Smooth muscle cell (in vitro differentiated cells): ENCODE results near the gene TOP3B. TPM values are rescaled to one million over a fixed set of nuclear protein-coding genes. Genes with fewer than 3 reads are reported as not detected.

Source experiments
- DNase-seq: peaks from one replicate; lab custom pipeline; 2025; ENCODE audit not compliant: unreplicated experiment; lab: John Stamatoyannopoulos, UW
- H2AFZ ChIP-seq: fragments of 200-600 bp; sonication (generic); 2 replicates; pipeline ENCODE4 v1.6.0; 2016; ENCODE audit warnings: antibody characterized with exemption, low read depth, mild to moderate bottlenecking
- H3F3A ChIP-seq: fragments of 200-600 bp; sonication (generic); 2 replicates; pipeline ENCODE4 v1.6.0; 2017; ENCODE audit warnings: antibody characterized with exemption, low read depth
- H3K27ac ChIP-seq: fragments of 200-600 bp; sonication (generic); 2 replicates; pipeline ENCODE4 v1.5.1; 2016; ENCODE audit warnings: low read depth, mild to moderate bottlenecking
- H3K27me3 ChIP-seq: fragments of 200-600 bp; sonication (generic); 2 replicates; pipeline ENCODE4 v1.6.1; 2016; ENCODE audit warnings: low read depth, mild to moderate bottlenecking
- H3K36me3 ChIP-seq: fragments of 200-600 bp; sonication (generic); 2 replicates; pipeline ENCODE4 v1.5.1; 2016; ENCODE audit warnings: low read depth
- H3K4me1 ChIP-seq: fragments of 200-600 bp; sonication (generic); 2 replicates; pipeline ENCODE4 v1.5.1; 2016; ENCODE audit warnings: low read depth
- H3K4me2 ChIP-seq: fragments of 200-600 bp; sonication (generic); 2 replicates; pipeline ENCODE4 v1.6.0; 2016; ENCODE audit warnings: mild to moderate bottlenecking
- H3K4me3 ChIP-seq: fragments of 200-600 bp; sonication (generic); 2 replicates; pipeline ENCODE4 v1.5.1; 2016; ENCODE audit warnings: mild to moderate bottlenecking
- H3K79me2 ChIP-seq: fragments of 200-600 bp; sonication (generic); 2 replicates; pipeline ENCODE4 v1.6.0; 2016; ENCODE audit warnings: low read depth, mild to moderate bottlenecking
- H3K9ac ChIP-seq: fragments of 200-600 bp; sonication (generic); 2 replicates; pipeline ENCODE4 v1.6.0; 2016; ENCODE audit warnings: low read depth
- H3K9me3 ChIP-seq: fragments of 200-600 bp; sonication (generic); replicated peaks from 2 replicates; pipeline ENCODE4 v1.5.1; 2016; ENCODE audit warnings: low read depth
- H4K20me1 ChIP-seq: fragments of 200-600 bp; sonication (generic); 2 replicates; pipeline ENCODE4 v1.6.0; 2016; ENCODE audit warnings: low read depth
- WGBS: methylation state at CpG from one replicate; pipeline ENCODE4 v1.1.7; 2016; ENCODE audit warnings: low lambda C conversion rate; 5-methylcytosine and 5-hydroxymethylcytosine counted together
- polyA plus RNA-seq: library from polyadenylated mRNA; unstranded; fragments of >200 nt; fragmentation: Nextera tagmentation; extraction: Ambion mirVana; gene quantifications from 2 replicates; pipeline ENCODE4 v1.2.1, GENCODE V29; 2016
- total RNA-seq: library from RNA; depleted of rRNA; stranded (reverse); fragments of >200 nt; gene quantifications from 2 replicates; pipeline ENCODE4 v1.2.3, GENCODE V29; 2014
- TF ChIP-seq, protein P1 (sequence below): fragments of 200-600 bp; sonication (generic); IDR thresholded peaks from 2 replicates; pipeline ENCODE4 v1.5.1; 2017; ENCODE audit warnings: borderline replicate concordance, mild to moderate bottlenecking, antibody characterized with exemption; ENCODE audit not compliant: insufficient read depth, poor library complexity, severe bottlenecking

The TOP3B gene
- total and polyA plus RNA-seq, 2 experiments from 2014 or later: 15.2 to 17.6 TPM

DNA sequence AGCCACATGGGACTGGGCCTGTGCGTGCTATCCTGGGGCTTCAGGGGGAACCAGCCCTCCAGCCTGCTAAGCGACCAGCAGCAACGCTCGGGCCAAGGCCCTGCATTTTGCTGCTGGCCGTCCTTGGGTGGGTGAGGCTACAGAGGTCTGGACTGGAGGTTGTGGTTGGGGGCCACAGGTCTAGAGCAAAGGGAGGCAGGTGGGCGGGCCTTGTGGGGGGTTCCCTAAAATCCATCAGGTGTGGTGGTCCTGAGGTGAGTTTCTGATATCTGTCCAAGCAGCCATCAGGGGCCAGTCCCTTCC, 64.7 kb downstream of the TOP3B start:
- no peak for DNase-seq
- no peaks in the 10 kb centered on the region for H3K27me3 ChIP-seq
- no peak overlapping the region for H2AFZ ChIP-seq
- no peaks in the 10 kb centered on the region for H3K79me2 ChIP-seq
- H3K36me3 ChIP-seq: no peaks in the 10 kb centered on the region
- H3K9ac ChIP-seq: no peak overlapping the region
- H3K27ac ChIP-seq: no peak overlapping the region
- 88% methylated on average over 6 of the region's 6 CpGs for WGBS
- no peaks in the 10 kb centered on the region for H3K9me3 ChIP-seq
- H3K4me2 ChIP-seq: no peak overlapping the region
- no peaks in the 10 kb centered on the region for H3F3A ChIP-seq
- H4K20me1 ChIP-seq: no peaks in the 10 kb centered on the region
- peaks cover 14% of the 10 kb centered on the region for H3K4me1 ChIP-seq
- TF ChIP-seq, protein P1, sequence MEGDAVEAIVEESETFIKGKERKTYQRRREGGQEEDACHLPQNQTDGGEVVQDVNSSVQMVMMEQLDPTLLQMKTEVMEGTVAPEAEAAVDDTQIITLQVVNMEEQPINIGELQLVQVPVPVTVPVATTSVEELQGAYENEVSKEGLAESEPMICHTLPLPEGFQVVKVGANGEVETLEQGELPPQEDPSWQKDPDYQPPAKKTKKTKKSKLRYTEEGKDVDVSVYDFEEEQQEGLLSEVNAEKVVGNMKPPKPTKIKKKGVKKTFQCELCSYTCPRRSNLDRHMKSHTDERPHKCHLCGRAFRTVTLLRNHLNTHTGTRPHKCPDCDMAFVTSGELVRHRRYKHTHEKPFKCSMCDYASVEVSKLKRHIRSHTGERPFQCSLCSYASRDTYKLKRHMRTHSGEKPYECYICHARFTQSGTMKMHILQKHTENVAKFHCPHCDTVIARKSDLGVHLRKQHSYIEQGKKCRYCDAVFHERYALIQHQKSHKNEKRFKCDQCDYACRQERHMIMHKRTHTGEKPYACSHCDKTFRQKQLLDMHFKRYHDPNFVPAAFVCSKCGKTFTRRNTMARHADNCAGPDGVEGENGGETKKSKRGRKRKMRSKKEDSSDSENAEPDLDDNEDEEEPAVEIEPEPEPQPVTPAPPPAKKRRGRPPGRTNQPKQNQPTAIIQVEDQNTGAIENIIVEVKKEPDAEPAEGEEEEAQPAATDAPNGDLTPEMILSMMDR: no peak
- no peak overlapping the region for H3K4me3 ChIP-seq

DNA sequence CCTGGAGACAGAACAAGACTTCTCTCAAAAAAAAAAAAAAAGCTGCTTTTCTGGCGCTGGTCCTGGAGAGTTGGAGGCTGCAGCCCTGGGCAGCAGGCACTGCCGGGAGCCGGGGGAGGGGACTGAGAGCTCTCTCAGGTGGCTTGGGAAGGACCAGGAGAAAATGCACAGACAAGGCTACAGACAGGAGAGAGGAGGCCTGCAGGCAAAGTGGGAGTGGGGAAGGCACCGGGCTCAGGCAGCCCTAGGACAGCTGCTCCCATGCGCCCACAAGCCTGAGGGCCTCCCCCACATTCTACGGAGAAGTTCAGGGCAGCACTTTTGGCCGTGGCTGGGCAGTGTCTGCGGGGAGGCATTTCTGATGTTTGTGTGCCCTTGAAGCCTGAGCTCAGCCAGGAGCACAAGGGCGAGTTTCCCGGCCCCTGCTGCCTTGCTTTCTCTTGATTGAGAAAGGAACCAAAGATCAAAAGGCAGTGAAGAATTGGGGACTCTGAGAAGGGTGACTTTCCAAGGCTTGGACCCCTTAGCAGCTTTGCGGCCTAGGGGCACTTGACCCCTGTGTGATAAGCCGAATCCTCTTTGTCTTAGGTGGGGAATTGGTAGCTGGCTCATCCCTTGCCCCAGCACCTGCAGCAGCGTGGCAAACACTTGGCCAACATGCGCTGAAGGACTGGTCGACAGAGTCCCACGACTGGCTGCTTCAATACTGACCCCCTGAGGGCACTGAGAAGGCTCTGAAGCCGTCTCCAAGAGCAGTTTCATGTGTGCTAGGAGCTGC, 65.2 kb downstream of the TOP3B start:
- Histone ChIP-seq H3K27me3 (no peaks in the 10 kb centered on the region), H3K4me3 (no peak overlapping the region), H3K9me3 (no peaks in the 10 kb centered on the region), H3K4me1 (peaks cover 14% of the 10 kb centered on the region), H3K4me2 (no peak overlapping the region), H3K27ac (no peak overlapping the region), H3K79me2 (no peaks in the 10 kb centered on the region), H3K9ac (no peak overlapping the region), H2AFZ (no peak overlapping the region), H3F3A (no peaks in the 10 kb centered on the region), H4K20me1 (no peaks in the 10 kb centered on the region), H3K36me3 (no peaks in the 10 kb centered on the region)
- 72% methylated on average over 17 of the region's 17 CpGs for WGBS
- DNase-seq: no peak
- TF ChIP-seq, protein P1: no peak

DNA sequence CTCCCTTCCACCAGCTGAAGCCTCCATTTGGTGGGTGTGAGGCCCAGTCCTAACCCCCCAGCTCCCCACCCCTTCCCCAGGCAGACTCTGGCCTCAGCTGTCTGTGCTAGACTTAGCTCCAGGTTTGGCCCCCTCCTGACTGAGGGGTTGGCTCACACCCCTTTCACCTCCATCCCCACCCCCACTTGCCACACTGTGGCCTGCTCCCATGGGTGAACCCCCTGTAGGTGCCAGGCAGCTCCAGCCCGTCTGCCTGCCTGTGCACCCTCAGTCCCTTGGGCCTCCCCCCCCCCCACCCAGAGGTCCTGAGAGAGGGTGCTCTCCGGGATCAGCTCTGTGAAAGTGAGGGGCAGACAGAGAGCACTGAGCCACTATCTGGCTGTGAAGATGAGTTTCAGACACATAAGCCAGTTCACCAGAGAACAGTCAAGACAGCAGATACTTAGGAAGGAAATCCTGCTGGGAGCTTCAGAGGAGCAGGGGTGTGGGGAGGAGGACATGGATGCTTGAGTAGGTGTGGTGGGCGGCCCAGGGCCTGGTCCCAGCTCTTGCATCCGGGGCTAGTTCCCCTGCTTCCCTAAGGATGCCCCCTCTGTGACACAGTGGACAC, 66.2 kb downstream of the TOP3B start:
- H3K9me3 ChIP-seq: no peaks in the 10 kb centered on the region
- H3K79me2 ChIP-seq: no peaks in the 10 kb centered on the region
- H4K20me1 ChIP-seq: no peaks in the 10 kb centered on the region
- no peaks in the 10 kb centered on the region for H3K27me3 ChIP-seq
- no peak overlapping the region for H3K27ac ChIP-seq
- no peaks in the 10 kb centered on the region for H3K36me3 ChIP-seq
- 88% methylated on average over 4 of the region's 4 CpGs for WGBS
- no peak for DNase-seq
- no peak overlapping the region for H2AFZ ChIP-seq
- TF ChIP-seq, protein P1: no peak
- no peaks in the 10 kb centered on the region for H3F3A ChIP-seq
- no peak overlapping the region for H3K4me2 ChIP-seq
- no peak overlapping the region for H3K9ac ChIP-seq
- H3K4me3 ChIP-seq: no peak overlapping the region
- H3K4me1 ChIP-seq: peaks cover 14% of the 10 kb centered on the region
